ENCODE data around the gene METTL21A. TPM values are rescaled to one million over a fixed set of nuclear protein-coding genes. Genes with fewer than 3 reads are reported as not detected.

Gene METTL21A
- total and polyA plus RNA-seq, 2 experiments from 2014 or later: 22.0 to 23.3 TPM

GRCh38 chr2:207593277-207593676 is 31.9 kb downstream of the METTL21A start:
- H3K79me2 ChIP-seq (ENCODE audit: insufficient read depth): peaks cover 21% of the 10 kb centered on the region; the same call in 1 of the 2 replicates
- H3K9ac ChIP-seq: no peak overlapping the region
- H3F3A ChIP-seq (ENCODE audit: insufficient read depth): 0 out of 2 replicates have a peak, but pooled peaks cover 8% of the 10 kb centered on the region
- H3K4me1 ChIP-seq (ENCODE audit: insufficient read depth): no peaks in the 10 kb centered on the region
- H3K9me3 ChIP-seq (ENCODE audit: low read depth): no peaks in the 10 kb centered on the region
- in situ Hi-C loops (cut with MboI): no loop called here
- no peak for TF ChIP-seq EZH2 (IDR thresholded peaks at IDR 0.05; ENCODE audit: insufficient read depth, poor library complexity, severe bottlenecking)
- H3K9me2 ChIP-seq (ENCODE audit: insufficient read depth): no peaks in the 10 kb centered on the region
- no peaks in the 10 kb centered on the region for H3K27me3 ChIP-seq (replicated peaks; ENCODE audit: insufficient read depth)
- peaks cover 58% of the 10 kb centered on the region for H3K36me3 ChIP-seq (ENCODE audit: low read depth)
- no peaks in the 10 kb centered on the region for H4K20me1 ChIP-seq (ENCODE audit: insufficient read depth)
- no peak for DNase-seq
- no peak overlapping the region for H2AFZ ChIP-seq
- H3K4me3 ChIP-seq: no peak overlapping the region
- no peak overlapping the region for H3K27ac ChIP-seq
- H3K4me2 ChIP-seq (ENCODE audit: unreplicated experiment): no peak overlapping the region

- H3F3A ChIP-seq (ENCODE audit: insufficient read depth): peaks cover 11% of the 10 kb centered on the region; the same call in 1 of the 2 replicates
- in situ Hi-C loops (cut with MboI): no loop called here
- H3K4me2 ChIP-seq (ENCODE audit: unreplicated experiment): no peak overlapping the region
- no peak overlapping the region for H3K27ac ChIP-seq
- H2AFZ ChIP-seq: no peak overlapping the region
- H4K20me1 ChIP-seq (ENCODE audit: insufficient read depth): no peaks in the 10 kb centered on the region
- no peak overlapping the region for H3K4me3 ChIP-seq
- 0 out of 2 replicates have a peak, but pooled peaks cover 16% of the 10 kb centered on the region for H3K79me2 ChIP-seq (ENCODE audit: insufficient read depth)
- no peak for TF ChIP-seq EZH2 (IDR thresholded peaks at IDR 0.05; ENCODE audit: insufficient read depth, poor library complexity, severe bottlenecking)
- no peak for TF ChIP-seq EZH2phosphoT487 (IDR thresholded peaks at IDR 0.05; ENCODE audit: insufficient read depth, low read depth)
- no peaks in the 10 kb centered on the region for H3K9me3 ChIP-seq (ENCODE audit: low read depth)
- peaks cover 63% of the 10 kb centered on the region for H3K36me3 ChIP-seq (ENCODE audit: low read depth)
- DNase-seq: no peak
- no peaks in the 10 kb centered on the region for H3K27me3 ChIP-seq (replicated peaks; ENCODE audit: insufficient read depth)
- H3K9ac ChIP-seq: no peak overlapping the region
- H3K4me1 ChIP-seq (ENCODE audit: insufficient read depth): no peaks in the 10 kb centered on the region
- H3K9me2 ChIP-seq (ENCODE audit: insufficient read depth): no peaks in the 10 kb centered on the region
Observed at GRCh38 chr2:207589143-207589542, 36.1 kb downstream of the METTL21A start.

- 94% methylated on average over 7 of the region's 7 CpGs; no CpG with 5 or more reads in 1 of the 2 experiments for WGBS, 2 experiments (ENCODE audit: low coverage in 1 of 2, low lambda C conversion rate in 2 of 2, missing lambda C conversion rate in 2 of 2)
- in situ Hi-C loops (cut with MboI): no loop called here
Observed at GRCh38 chr2:207587305-207587704, 37.9 kb downstream of the METTL21A start.

GRCh38 chr2:207584952-207585351 is 40.2 kb downstream of the METTL21A start:
- Histone ChIP-seq H2AFZ (no peak overlapping the region), H3K4me3 (no peak overlapping the region), H3K9ac (no peak overlapping the region), H3K27ac (no peak overlapping the region), H3K9me2 (ENCODE audit: insufficient read depth) (no peaks in the 10 kb centered on the region), H3K4me1 (ENCODE audit: insufficient read depth) (no peaks in the 10 kb centered on the region), H3F3A (ENCODE audit: insufficient read depth) (peaks cover 8% of the 10 kb centered on the region; the same call in 1 of the 2 replicates), H3K9me3 (ENCODE audit: low read depth) (no peaks in the 10 kb centered on the region), H3K4me2 (ENCODE audit: unreplicated experiment) (no peak overlapping the region), H3K36me3 (ENCODE audit: low read depth) (peaks cover 61% of the 10 kb centered on the region), H3K27me3 (replicated peaks; ENCODE audit: insufficient read depth) (no peaks in the 10 kb centered on the region), H3K79me2 (ENCODE audit: insufficient read depth) (peaks cover 18% of the 10 kb centered on the region; the same call in 1 of the 2 replicates), H4K20me1 (ENCODE audit: insufficient read depth) (no peaks in the 10 kb centered on the region)
- no peak for DNase-seq
- TF ChIP-seq EZH2 (IDR thresholded peaks at IDR 0.05; ENCODE audit: insufficient read depth, poor library complexity, severe bottlenecking) (no peak), EZH2phosphoT487 (IDR thresholded peaks at IDR 0.05; ENCODE audit: insufficient read depth, low read depth) (no peak)
- in situ Hi-C loops (cut with MboI): no loop called here
- WGBS, 2 experiments (ENCODE audit: low coverage in 1 of 2, low lambda C conversion rate in 2 of 2, missing lambda C conversion rate in 2 of 2): 96 to 98% methylated on average over 4 of the region's 4 CpGs

More at GRCh38 chr2:207587305-207587704, 37.9 kb downstream of the METTL21A start:
- Histone ChIP-seq H4K20me1 (ENCODE audit: insufficient read depth) (no peaks in the 10 kb centered on the region), H3K36me3 (ENCODE audit: low read depth) (peaks cover 59% of the 10 kb centered on the region), H3K4me1 (ENCODE audit: insufficient read depth) (no peaks in the 10 kb centered on the region), H3K79me2 (ENCODE audit: insufficient read depth) (peaks cover 18% of the 10 kb centered on the region; the same call in 1 of the 2 replicates), H3K4me3 (no peak overlapping the region), H2AFZ (no peak overlapping the region), H3K9ac (no peak overlapping the region), H3K4me2 (ENCODE audit: unreplicated experiment) (no peak overlapping the region), H3K9me3 (ENCODE audit: low read depth) (no peaks in the 10 kb centered on the region), H3K27me3 (replicated peaks; ENCODE audit: insufficient read depth) (no peaks in the 10 kb centered on the region), H3K9me2 (ENCODE audit: insufficient read depth) (no peaks in the 10 kb centered on the region), H3F3A (ENCODE audit: insufficient read depth) (peaks cover 11% of the 10 kb centered on the region; the same call in 1 of the 2 replicates), H3K27ac (no peak overlapping the region)
- DNase-seq: no peak
- TF ChIP-seq EZH2phosphoT487 (IDR thresholded peaks at IDR 0.05; ENCODE audit: insufficient read depth, low read depth): no peak
- no peak for TF ChIP-seq EZH2 (IDR thresholded peaks at IDR 0.05; ENCODE audit: insufficient read depth, poor library complexity, severe bottlenecking)

GRCh38 chr2:207571370-207571769 is 53.8 kb downstream of the METTL21A start:
- WGBS, 2 experiments (ENCODE audit: low coverage in 1 of 2, low lambda C conversion rate in 2 of 2, missing lambda C conversion rate in 2 of 2): 97 to 98% methylated on average over 3 of the region's 3 CpGs
- no peaks in the 10 kb centered on the region for H3K4me1 ChIP-seq (ENCODE audit: insufficient read depth)
- 0 out of 2 replicates have a peak, but pooled peaks cover 3% of the 10 kb centered on the region for H3F3A ChIP-seq (ENCODE audit: insufficient read depth)
- H3K4me2 ChIP-seq (ENCODE audit: unreplicated experiment): no peak overlapping the region
- H3K4me3 ChIP-seq: no peak overlapping the region
- H2AFZ ChIP-seq: no peak overlapping the region
- no peaks in the 10 kb centered on the region for H3K27me3 ChIP-seq (replicated peaks; ENCODE audit: insufficient read depth)
- no peak overlapping the region for H3K27ac ChIP-seq
- TF ChIP-seq EZH2phosphoT487 (IDR thresholded peaks at IDR 0.05; ENCODE audit: insufficient read depth, low read depth): no peak
- no peak for TF ChIP-seq EZH2 (IDR thresholded peaks at IDR 0.05; ENCODE audit: insufficient read depth, poor library complexity, severe bottlenecking)
- no peaks in the 10 kb centered on the region for H3K9me3 ChIP-seq (ENCODE audit: low read depth)
- no peak for DNase-seq
- H3K9me2 ChIP-seq (ENCODE audit: insufficient read depth): no peaks in the 10 kb centered on the region
- H4K20me1 ChIP-seq (ENCODE audit: insufficient read depth): no peaks in the 10 kb centered on the region
- in situ Hi-C loops (cut with MboI): no loop called here
- peaks cover 16% of the 10 kb centered on the region; the same call in 1 of the 2 replicates for H3K79me2 ChIP-seq (ENCODE audit: insufficient read depth)
- no peak overlapping the region for H3K9ac ChIP-seq
- peaks cover 58% of the 10 kb centered on the region for H3K36me3 ChIP-seq (ENCODE audit: low read depth)
